HEK293 (cell line): ENCODE results near the gene CLCN7.

ENCODE experiments used
- CTCF ChIA-PET: fragments of 350-600 bp; formaldehyde crosslinking; extraction: SDS; loops from one replicate; lab custom pipeline; 2021; ENCODE audit warnings: antibody characterized with exemption; lab: Yijun Ruan, JAX
- POLR2A ChIA-PET: fragments of 300-600 bp; formaldehyde crosslinking; extraction: SDS; loops from one replicate; lab custom pipeline; 2020; ENCODE audit warnings: antibody characterized with exemption, inconsistent platforms; lab: Yijun Ruan, JAX
- H3K27ac ChIP-seq: fragments of 200-500 bp; sonication (Bioruptor generic); 2 replicates; pipeline ENCODE4 v1.5.1; 2014; ENCODE audit warnings: low read depth, low read length, control low read depth, inconsistent platforms; ENCODE audit errors: extremely low read depth
- H3K36me3 ChIP-seq, 2 experiments: fragments of 200-500 bp in 1 of 2; sonication (Bioruptor generic) in 1 of 2; 1 replicate in 1 of 2; 2 replicates in 1 of 2; pipeline ENCODE4 v1.5.1; 2014 to 2017; ENCODE audit warnings: inconsistent platforms in 2 of 2, low read length in 2 of 2; ENCODE audit not compliant: control insufficient read depth in 2 of 2, insufficient read depth in 1 of 2
- H3K4me1 ChIP-seq: fragments of 200-500 bp; sonication (Bioruptor generic); 2 replicates; pipeline ENCODE4 v1.5.1; 2014; ENCODE audit warnings: mild to moderate bottlenecking, low read length, inconsistent platforms; ENCODE audit not compliant: control insufficient read depth, insufficient read depth
- H3K4me3 ChIP-seq: 2 replicates; pipeline ENCODE4 v1.5.1; 2011; ENCODE audit warnings: low read depth, mild to moderate bottlenecking, control low read depth, low read length, moderate library complexity
- H3K9me3 ChIP-seq: fragments of 200-500 bp; sonication (Bioruptor generic); 2 replicates; pipeline ENCODE4 v1.5.1; 2014; ENCODE audit warnings: low read depth, low read length, inconsistent platforms; ENCODE audit not compliant: control insufficient read depth, insufficient read depth
- KLF1 ChIP-seq: fragments of 450-650 bp; formaldehyde crosslinking; IDR thresholded peaks from 2 replicates; pipeline ENCODE4 v1.5.1; 2016; ENCODE audit warnings: missing biosample characterization, missing genetic modification characterization
- MEIS1 ChIP-seq: sonication (generic); formaldehyde crosslinking; IDR thresholded peaks from 2 replicates; pipeline ENCODE4 v1.8.1; 2022; ENCODE audit warnings: missing genetic modification reagents, mild to moderate bottlenecking, borderline replicate concordance
- MZF1 ChIP-seq: fragments of 450-650 bp; formaldehyde crosslinking; IDR thresholded peaks from 2 replicates; pipeline ENCODE4 v1.5.1; 2017; ENCODE audit warnings: missing biosample characterization, missing genetic modification characterization, borderline replicate concordance
- OVOL3 ChIP-seq: fragments of 450-650 bp; formaldehyde crosslinking; IDR thresholded peaks from 2 replicates; pipeline ENCODE4 v1.5.1; 2016; ENCODE audit warnings: missing biosample characterization, missing genetic modification characterization
- PRDM10 ChIP-seq: fragments of 450-650 bp; formaldehyde crosslinking; IDR thresholded peaks from 2 replicates; pipeline ENCODE4 v1.5.1; 2016; ENCODE audit warnings: missing biosample characterization, missing genetic modification characterization
- TCF7L2 ChIP-seq: IDR thresholded peaks from 2 replicates; pipeline ENCODE4 v1.6.1; 2011; ENCODE audit warnings: low read depth, mild to moderate bottlenecking, inconsistent platforms, low read length, moderate library complexity, borderline replicate concordance
- ZBTB11 ChIP-seq: fragments of 450-650 bp; formaldehyde crosslinking; conservative IDR thresholded peaks from 2 replicates; pipeline ENCODE4 v1.5.1; 2016; ENCODE audit warnings: low read depth, missing biosample characterization, missing genetic modification characterization
- ZBTB48 ChIP-seq: fragments of 450-650 bp; formaldehyde crosslinking; IDR thresholded peaks from 2 replicates; pipeline ENCODE4 v1.5.1; 2016; ENCODE audit warnings: missing biosample characterization, missing genetic modification characterization
- ZFHX2 ChIP-seq: fragments of 450-650 bp; formaldehyde crosslinking; conservative IDR thresholded peaks from 2 replicates; pipeline ENCODE4 v1.5.1; 2016; ENCODE audit warnings: missing biosample characterization, missing genetic modification characterization
- ZFP41 ChIP-seq: fragments of 450-650 bp; formaldehyde crosslinking; IDR thresholded peaks from 2 replicates; pipeline ENCODE4 v1.5.1; 2016; ENCODE audit warnings: missing biosample characterization, missing genetic modification characterization, borderline replicate concordance
- ZNF133 ChIP-seq: fragments of 450-650 bp; formaldehyde crosslinking; IDR thresholded peaks from 2 replicates; pipeline ENCODE4 v1.5.1; 2016; ENCODE audit warnings: missing biosample characterization, missing genetic modification characterization
- ZNF202 ChIP-seq: fragments of 450-650 bp; formaldehyde crosslinking; IDR thresholded peaks from 2 replicates; pipeline ENCODE4 v1.5.1; 2016; ENCODE audit warnings: missing biosample characterization, missing genetic modification characterization, borderline replicate concordance
- ZNF211 ChIP-seq: fragments of 450-650 bp; formaldehyde crosslinking; IDR thresholded peaks from 2 replicates; pipeline ENCODE4 v1.5.1; 2016; ENCODE audit warnings: low read depth, missing biosample characterization, missing genetic modification characterization
- ZNF280C ChIP-seq: fragments of 450-650 bp; formaldehyde crosslinking; IDR thresholded peaks from 2 replicates; pipeline ENCODE4 v1.5.1; 2016; ENCODE audit warnings: missing biosample characterization, missing genetic modification characterization
- ZNF350 ChIP-seq: fragments of 450-650 bp; formaldehyde crosslinking; IDR thresholded peaks from 2 replicates; pipeline ENCODE4 v1.5.0; 2017; ENCODE audit warnings: missing biosample characterization, mild to moderate bottlenecking, missing genetic modification characterization
- ZNF362 ChIP-seq: fragments of 450-650 bp; formaldehyde crosslinking; IDR thresholded peaks from 2 replicates; pipeline ENCODE4 v1.5.1; 2016; ENCODE audit warnings: missing biosample characterization, missing genetic modification characterization
- ZNF398 ChIP-seq: fragments of 450-650 bp; formaldehyde crosslinking; IDR thresholded peaks from 2 replicates; pipeline ENCODE4 v1.5.1; 2017; ENCODE audit warnings: missing biosample characterization, missing genetic modification characterization
- ZNF423 ChIP-seq: fragments of 450-650 bp; formaldehyde crosslinking; IDR thresholded peaks from 2 replicates; pipeline ENCODE4 v1.5.1; 2016; ENCODE audit warnings: missing biosample characterization, missing genetic modification characterization
- ZNF580 ChIP-seq: fragments of 450-650 bp; formaldehyde crosslinking; IDR thresholded peaks from 2 replicates; pipeline ENCODE4 v1.5.1; 2016; ENCODE audit warnings: missing biosample characterization, missing genetic modification characterization
- ZNF600 ChIP-seq: fragments of 450-650 bp; formaldehyde crosslinking; IDR thresholded peaks from 2 replicates; pipeline ENCODE4 v1.5.1; 2016; ENCODE audit warnings: missing biosample characterization, missing genetic modification characterization
- ZNF626 ChIP-seq: fragments of 450-650 bp; sonication (Bioruptor Pico); formaldehyde crosslinking; IDR thresholded peaks from 2 replicates; pipeline ENCODE4 v1.5.1; 2018; ENCODE audit warnings: missing biosample characterization, missing genetic modification characterization, inconsistent platforms
- ZNF658 ChIP-seq: fragments of 450-650 bp; formaldehyde crosslinking; IDR thresholded peaks from 2 replicates; pipeline ENCODE4; 2016; ENCODE audit warnings: missing biosample characterization, missing genetic modification characterization
- ZNF768 ChIP-seq: fragments of 450-650 bp; formaldehyde crosslinking; IDR thresholded peaks from 2 replicates; pipeline ENCODE4 v1.5.1; 2018; ENCODE audit warnings: missing biosample characterization, mild to moderate bottlenecking, missing genetic modification characterization

CLCN7 gene

GRCh38 chr16:1488619-1489018, 13.8 kb upstream of the CLCN7 start, which contains the start of gene PTX4:
PTX4 (minus strand) TSS chr16:1488944; CDS start chr16:1488909, 35 bp downstream.
- no peak within 1 kb of the TSS for H3K27ac ChIP-seq
- H3K4me3 ChIP-seq = no peak within 1 kb of the TSS
- no peak for TF ChIP-seq ZNF423 (tag by site-specific recombination)
- no peak for TF ChIP-seq ZNF350 (tag by site-specific recombination)
- no peak for TF ChIP-seq ZNF626
- TF ChIP-seq ZBTB48 = no peak
- TF ChIP-seq ZNF768 (tag by site-specific recombination) = no peak
- no peak for TF ChIP-seq ZFHX2
- no peak for TF ChIP-seq ZNF211 (tag by site-specific recombination)
- no peak for TF ChIP-seq KLF1 (tag by site-specific recombination)
- no peak for TF ChIP-seq ZBTB11 (tag by site-specific recombination)
- no peak for TF ChIP-seq ZNF133 (tag by site-specific recombination)
- no peak for TF ChIP-seq OVOL3 (tag by site-specific recombination)
- TF ChIP-seq ZNF600 = no peak
- no peak for TF ChIP-seq ZNF580 (tag by site-specific recombination)
- no peak for TF ChIP-seq ZNF202 (tag by site-specific recombination)
- TF ChIP-seq MEIS1 = no peak
- no peak for TF ChIP-seq ZNF398 (tag by site-specific recombination)
- TF ChIP-seq ZNF280C (tag by site-specific recombination) = no peak
- TF ChIP-seq ZNF658 (tag by site-specific recombination) = no peak
- ChIA-PET POLR2A (no interaction called here), CTCF (no interaction called here)
- H3K4me1 ChIP-seq = 0 out of 2 replicates have a peak, but pooled peaks cover 2% of the 10 kb centered on the region
- H3K9me3 ChIP-seq = no peaks in the 10 kb centered on the region
- H3K36me3 ChIP-seq = no peaks in the 10 kb centered on the region

GRCh38 chr16:1488054-1488601, 13.3 kb upstream of the CLCN7 start:
- Histone ChIP-seq H3K4me1 (0 out of 2 replicates have a peak, but pooled peaks cover 2% of the 10 kb centered on the region), H3K36me3 (no peaks in the 10 kb centered on the region), H3K4me3 (no peak overlapping the region), H3K9me3 (no peaks in the 10 kb centered on the region), H3K27ac (no peak overlapping the region)
- ChIA-PET CTCF (no interaction called here), POLR2A (interaction anchor here (1.1 kb wide), 1 partner anchor 10 kb away, joined by 3 read pairs; no protein-coding TSS in a partner anchor)
- TF ChIP-seq ZFP41 (tag by site-specific recombination) (no peak), PRDM10 (tag by site-specific recombination) (no peak), ZNF600 (no peak), ZNF362 (no peak), TCF7L2 (no peak), MZF1 (tag by site-specific recombination) (no peak)
